ENCODE results near the gene HOXD9.

Gene HOXD9

GRCh38 chr2:176156807-176157498, 34.4 kb downstream of the HOXD9 start, which contains the start of gene HOXD3:
Gene HOXD3 (plus strand): TSS chr2:176157307. CDS start chr2:176169115, 11,808 bp downstream.
- DNase-seq: no peak

DNA sequence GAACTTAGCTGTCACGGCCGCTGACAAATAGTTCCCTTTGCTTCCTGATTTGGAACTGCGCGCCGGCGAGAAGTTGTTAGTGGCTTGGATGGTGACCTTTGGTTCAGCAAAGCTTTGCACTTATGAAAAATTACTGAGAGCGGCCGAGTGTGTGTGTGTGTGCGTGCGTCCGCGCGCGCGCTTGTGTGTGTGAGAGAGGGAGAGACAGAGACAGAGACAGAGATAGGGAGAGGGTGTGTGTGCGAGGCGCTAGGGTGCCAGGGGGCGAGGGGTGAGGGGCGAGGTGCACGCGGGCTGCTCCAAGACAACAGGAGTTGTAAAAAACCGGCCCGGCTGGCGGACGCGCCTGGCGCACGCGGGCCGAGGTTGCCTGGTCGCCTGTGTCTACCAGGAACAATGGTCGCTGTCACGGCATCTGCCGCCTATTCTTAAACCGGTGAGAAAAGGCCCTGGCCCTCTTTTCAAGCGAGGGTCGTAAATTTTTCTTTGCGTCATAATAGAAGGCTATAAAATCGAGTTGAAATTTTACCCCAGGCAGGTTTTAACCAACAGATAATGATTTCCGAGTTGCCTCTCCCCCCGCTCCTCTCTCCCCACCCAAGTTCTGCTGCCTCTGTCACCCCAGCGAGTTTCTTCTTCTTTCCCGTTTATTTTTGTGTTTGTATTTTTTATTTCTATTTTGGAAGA, 35.1 kb downstream of the HOXD9 start:
- no peak for DNase-seq

GRCh38 chr2:176158186-176158591, 35.7 kb downstream of the HOXD9 start:
- no peak for DNase-seq

- DNase-seq: no peak
These were observed 36.5 kb downstream of the HOXD9 start for GRCh38 chr2:176158855-176159662.

- no peak for DNase-seq
These were observed 37.2 kb downstream of the HOXD9 start for GRCh38 chr2:176159663-176160250.

DNA sequence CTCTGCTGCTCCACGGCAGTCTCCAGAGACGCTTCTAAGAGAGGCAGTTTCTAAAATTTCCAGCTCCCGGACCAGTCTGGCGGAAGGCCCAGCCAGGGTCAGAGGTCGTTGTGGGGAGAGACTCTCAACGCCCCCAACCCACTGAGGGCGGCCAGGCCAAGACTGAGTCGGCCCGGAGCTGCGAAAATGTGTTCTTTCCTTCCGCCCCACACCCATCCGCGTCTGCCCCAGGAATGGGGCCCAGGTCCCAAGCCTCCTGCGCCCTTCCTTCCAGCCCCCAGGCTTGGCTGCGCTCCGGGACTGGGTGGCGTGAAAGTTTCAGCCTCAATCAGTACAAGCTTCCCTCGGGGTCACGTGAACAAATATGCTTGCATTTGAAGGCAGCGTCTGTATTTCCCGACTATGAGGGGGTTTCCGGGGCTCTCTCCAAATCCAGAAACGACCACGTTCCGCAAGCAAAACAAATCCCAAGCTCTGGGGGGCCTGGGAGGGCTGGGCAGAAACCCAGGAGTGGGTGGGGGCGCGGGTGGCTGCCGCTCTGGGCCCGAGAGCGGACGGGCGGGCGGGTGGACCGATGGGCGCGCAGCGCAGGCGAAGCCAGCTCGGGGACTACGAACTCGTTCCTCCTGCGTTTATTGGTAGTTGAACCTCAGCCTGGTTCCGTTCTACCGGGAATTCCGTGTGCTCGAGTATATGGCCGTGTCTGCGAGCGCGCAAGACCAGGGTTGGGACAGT, 37.9 kb downstream of the HOXD9 start:
- DNase-seq: no peak

- DNase-seq: no peak
These were observed 38.7 kb downstream of the HOXD9 start for GRCh38 chr2:176160986-176161824.

DNA sequence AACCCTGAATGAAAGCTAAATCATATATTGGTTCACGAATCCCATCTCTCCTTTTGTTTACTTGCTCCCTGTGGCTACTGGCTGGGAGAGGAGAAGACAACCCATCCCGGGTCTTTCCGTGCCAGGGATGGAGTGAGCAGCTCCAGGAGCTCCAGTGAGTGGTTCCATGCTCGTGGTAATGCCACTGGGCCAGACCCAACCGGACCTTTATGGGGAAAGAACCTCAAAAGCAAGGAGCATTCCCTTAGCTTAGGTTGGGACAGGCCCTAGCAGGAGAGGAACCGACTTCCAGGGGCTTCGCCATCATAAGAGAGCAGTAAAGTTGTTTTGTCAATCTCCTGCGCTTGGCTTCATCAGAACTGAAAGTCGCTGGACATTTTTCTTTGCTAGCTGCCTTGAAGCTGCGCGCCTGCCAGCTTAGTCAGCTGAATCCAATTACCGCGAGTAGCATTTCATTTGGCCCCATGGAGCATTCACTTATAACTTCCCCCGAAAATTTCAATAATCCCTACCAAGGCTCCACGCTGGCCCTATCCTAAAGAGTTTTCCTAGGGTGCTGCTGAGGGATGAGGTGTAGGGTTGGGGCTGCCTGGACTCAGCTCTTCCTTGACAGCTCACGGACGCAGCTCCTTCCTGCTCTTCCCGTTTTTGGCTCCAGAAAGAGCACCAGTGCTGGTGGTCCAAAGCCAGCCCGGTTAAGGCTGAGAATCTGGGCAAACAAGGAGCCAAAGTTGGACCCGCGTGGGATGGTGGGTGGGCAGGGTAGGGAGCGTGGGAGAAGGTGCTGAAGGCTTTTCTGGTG, 39.5 kb downstream of the HOXD9 start:
- DNase-seq: no peak

- DNase-seq: no peak
These were observed 40.6 kb downstream of the HOXD9 start for GRCh38 chr2:176162911-176163671.

- DNase-seq: no peak
These were observed 41.1 kb downstream of the HOXD9 start for GRCh38 chr2:176163672-176164056.

GRCh38 chr2:176164201-176164600, 41.7 kb downstream of the HOXD9 start:
- no peak for DNase-seq

- no peak for DNase-seq
These were observed 42.3 kb downstream of the HOXD9 start for GRCh38 chr2:176164611-176165369.

DNA sequence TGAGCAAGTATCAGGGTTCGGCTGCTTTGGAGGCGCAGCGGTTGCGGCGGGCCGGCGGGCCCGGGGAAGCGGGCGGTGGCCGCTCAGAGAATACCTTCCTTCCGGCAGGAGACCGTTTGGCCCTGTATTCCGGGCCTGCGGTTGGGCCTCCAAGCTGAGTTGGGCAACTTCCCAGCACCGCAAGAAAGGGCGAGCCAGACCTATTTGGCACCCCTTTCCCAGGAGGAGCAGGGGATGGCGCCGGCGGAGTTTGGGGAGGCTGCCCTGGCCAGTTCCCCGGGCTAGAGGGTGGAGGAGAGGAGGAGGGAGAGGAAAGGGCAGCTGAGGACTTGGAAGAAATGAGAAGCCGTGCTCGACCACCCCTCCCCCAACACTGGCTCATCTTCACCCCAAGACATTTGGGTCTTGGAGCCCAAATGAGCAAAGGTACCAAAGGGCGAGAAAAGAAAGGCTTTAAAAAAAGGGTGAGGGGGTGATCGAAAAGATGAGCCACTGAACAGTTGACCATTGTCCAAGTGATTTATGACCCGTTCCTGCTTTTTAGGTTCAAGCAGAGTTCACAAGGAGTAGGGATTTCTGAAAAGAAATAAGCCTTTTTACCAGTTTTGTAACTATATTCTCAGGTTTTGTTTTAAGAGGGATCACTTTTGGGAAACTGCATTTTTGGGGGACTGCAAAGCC, 43.0 kb downstream of the HOXD9 start:
- DNase-seq: no peak

DNA sequence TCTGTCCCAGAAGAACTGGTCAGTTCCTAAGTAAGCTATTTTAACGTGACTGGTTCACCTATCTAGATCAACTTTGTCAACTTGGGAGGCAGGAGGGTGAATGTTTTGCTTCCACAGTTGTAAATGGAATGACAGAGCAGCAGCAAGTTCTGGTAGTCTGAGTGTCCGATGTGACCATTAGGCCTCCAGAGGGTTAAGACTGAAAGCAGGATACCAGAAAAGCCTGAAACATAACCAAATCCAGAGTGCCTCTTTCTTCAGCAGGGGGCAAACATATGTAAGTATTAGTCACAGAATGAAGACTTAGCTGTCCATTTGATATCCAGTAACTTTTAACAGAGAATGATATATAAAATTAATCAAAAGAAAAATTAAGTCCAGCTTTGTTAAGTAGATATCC, 43.8 kb downstream of the HOXD9 start:
- no peak for DNase-seq

DNA sequence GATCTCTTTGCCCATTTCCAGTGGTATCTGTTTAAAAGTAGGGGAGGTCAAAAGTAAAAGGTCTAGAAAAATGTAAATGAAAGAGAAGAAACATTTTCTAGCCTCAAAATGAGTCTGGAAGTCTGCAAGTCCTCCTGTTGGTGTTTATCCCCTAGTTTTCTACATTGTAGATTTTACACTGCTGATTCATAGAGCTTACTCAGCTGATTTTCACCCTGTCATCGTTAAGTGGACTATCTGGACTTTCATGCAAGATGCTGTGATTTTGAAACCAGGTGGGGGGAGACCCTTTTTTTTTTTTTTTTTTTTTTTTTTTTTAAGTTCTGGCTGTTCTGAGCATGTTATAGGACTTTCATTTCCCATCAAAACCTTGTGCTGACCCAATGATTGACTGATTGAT, 44.9 kb downstream of the HOXD9 start:
- DNase-seq: no peak

- no peak for DNase-seq
These were observed 46.7 kb downstream of the HOXD9 start for GRCh38 chr2:176169181-176169580.

DNA sequence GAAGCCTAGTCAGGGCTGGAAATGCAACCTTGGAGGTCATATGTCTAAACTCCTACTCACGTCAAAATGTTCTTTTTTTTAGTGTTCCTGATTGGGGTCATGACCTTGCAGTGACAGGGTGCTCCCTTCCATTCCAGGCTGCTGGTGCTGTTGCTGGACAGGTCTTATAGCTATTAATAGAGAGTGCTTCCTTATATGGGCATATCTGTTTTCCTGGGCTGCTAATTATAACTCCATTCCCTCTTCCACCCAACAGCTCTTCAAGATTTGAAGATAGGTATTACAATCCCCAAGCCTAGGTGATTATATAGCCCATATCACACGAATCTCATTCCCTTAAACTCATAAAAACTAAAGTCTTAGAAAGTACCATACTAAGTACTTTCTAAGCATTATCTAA, 47.2 kb downstream of the HOXD9 start:
- DNase-seq: no peak

DNA sequence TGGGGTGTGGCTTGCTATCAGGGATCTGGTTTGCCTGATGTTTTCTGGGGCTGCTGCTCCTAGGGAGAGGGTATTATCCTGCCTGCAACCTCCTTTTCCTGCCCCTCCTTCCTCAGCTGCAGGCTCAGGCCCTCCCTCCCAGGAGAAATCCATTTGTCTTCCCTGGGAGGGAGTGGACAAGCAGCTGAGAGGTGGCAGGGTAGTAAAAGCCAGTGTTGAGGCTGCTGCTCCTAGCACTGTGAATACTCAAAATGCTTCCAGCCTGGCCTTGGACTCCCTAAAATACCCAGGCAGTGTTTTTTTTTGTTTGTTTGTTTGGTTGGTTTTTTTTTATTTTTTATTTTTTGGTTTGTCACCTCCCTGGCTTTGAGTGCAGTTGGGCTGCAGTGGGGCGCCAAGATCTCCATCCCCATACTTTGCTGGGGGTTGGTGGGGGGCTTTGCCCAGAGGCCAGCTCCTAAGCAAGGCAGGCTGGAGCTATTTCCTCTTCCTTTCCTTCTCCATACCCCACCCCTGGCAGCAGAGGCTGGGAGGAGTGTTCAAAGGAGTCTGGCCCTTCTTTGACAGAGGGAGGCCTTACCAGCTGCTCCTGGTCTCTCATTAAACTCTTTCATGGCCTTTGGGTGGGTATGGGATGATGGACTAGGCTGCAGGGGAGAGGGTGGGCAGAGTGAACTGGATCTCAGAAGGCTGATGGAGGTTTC, 48.2 kb downstream of the HOXD9 start:
- DNase-seq: no peak

All from activated T-cell treated with anti-CD3 and anti-CD28 coated beads for 4 hours (primary cell).